ENCODE results near the gene PDE6A. TPM values are rescaled to one million over a fixed set of nuclear protein-coding genes. Genes with fewer than 3 reads are reported as not detected.

Gene PDE6A
- total and polyA plus RNA-seq, 2 donors (not counting 3 experiments of a cell fraction or from before 2014, with no cell fraction given) = not detected

DNA sequence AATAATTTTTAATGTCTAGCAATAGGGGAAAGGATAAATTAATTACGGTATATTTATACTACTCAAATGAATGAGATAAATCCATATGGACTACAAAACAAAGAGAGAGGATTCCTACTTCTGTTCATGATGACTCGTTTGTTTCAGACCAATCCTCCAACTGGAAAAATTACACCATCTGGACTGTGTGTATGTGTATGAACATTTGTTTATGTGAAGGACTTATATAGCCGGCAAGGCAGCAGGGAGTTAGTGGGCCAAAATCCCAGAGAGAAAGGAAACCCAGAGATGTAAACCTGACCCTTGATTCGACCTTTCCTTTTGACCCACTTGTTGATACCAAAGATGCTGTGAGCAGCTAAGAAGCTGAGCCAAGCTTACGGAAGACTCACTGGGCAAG lies 20.1 kb downstream of the PDE6A start:
- dilution Hi-C loops (cut with MboI; ENCODE audit: extremely low pct_ligation_motif_present, low sequenced_read_pairs) = no loop called here
- Histone ChIP-seq H3K4me3 (replicated peaks in 1 of 3; ENCODE audit: insufficient read depth in 1 of 3, low read depth in 1 of 3, low read length in 3 of 3) (no peak overlapping the region), H4K20me1 (replicated peaks; ENCODE audit: control insufficient read depth, extremely low read depth, insufficient read depth, low read length) (no peaks in the 10 kb centered on the region), H3K79me2 (ENCODE audit: control insufficient read depth, insufficient read depth, low read length) (no peaks in the 10 kb centered on the region), H3K9ac (replicated peaks; ENCODE audit: extremely low read depth, insufficient read depth, low read length) (no peak overlapping the region), H2AFZ (ENCODE audit: low read depth, low read length) (no peak overlapping the region), H3K9me1 (replicated peaks; ENCODE audit: control insufficient read depth, extremely low read depth, insufficient read depth, low read length) (no peaks in the 10 kb centered on the region), H3K27me3 (ENCODE audit: control insufficient read depth in 2 of 2, insufficient read depth in 2 of 2, low read length in 2 of 2) (no peaks in the 10 kb centered on the region), H3K4me1 (ENCODE audit: control insufficient read depth, extremely low read depth, insufficient read depth, low read length) (peaks cover 7% of the 10 kb centered on the region), H3K27ac (ENCODE audit: insufficient read depth, low read depth, low read length) (no peak overlapping the region), H3K36me3 (ENCODE audit: control insufficient read depth in 2 of 2, extremely low read depth in 1 of 2, insufficient read depth in 2 of 2, low read length in 2 of 2) (no peaks in the 10 kb centered on the region), H3K9me3 (replicated peaks; ENCODE audit: control insufficient read depth, insufficient read depth, low read length) (no peaks in the 10 kb centered on the region), H3K4me2 (ENCODE audit: insufficient read depth, low read length) (no peak overlapping the region)
- FAIRE-seq = no peak
- intact Hi-C loops (cut with micrococcal nuclease) = no loop called here
- DNase-seq (ENCODE audit: low read depth, low spot score) = no peak
- TF ChIP-seq CTCF (IDR thresholded peaks at IDR 0.05; ENCODE audit: extremely low read depth in 1 of 2, insufficient read depth in 1 of 2, low read depth in 1 of 2, low read length in 2 of 2) (no peak), FOS (IDR thresholded peaks at IDR 0.05; ENCODE audit: borderline replicate concordance, insufficient read depth, low read length) (peak; percentile 3), GATA2 (IDR thresholded peaks at IDR 0.05; ENCODE audit: insufficient read depth, insufficient read length, low read depth, low read length) (no peak), MYC (IDR thresholded peaks at IDR 0.05; ENCODE audit: low read depth, low read length) (no peak)
- POLR2A ChIA-PET = no interaction called here
- BruUV-seq (replicated peaks) = no TSS peak
- CTCF ChIA-PET = interaction anchor here (0.8 to 1.9 kb wide), 5 partner anchors 10 to 72 kb away, joined by 3 to 5 read pairs (median 3); no protein-coding TSS in a partner anchor

DNA sequence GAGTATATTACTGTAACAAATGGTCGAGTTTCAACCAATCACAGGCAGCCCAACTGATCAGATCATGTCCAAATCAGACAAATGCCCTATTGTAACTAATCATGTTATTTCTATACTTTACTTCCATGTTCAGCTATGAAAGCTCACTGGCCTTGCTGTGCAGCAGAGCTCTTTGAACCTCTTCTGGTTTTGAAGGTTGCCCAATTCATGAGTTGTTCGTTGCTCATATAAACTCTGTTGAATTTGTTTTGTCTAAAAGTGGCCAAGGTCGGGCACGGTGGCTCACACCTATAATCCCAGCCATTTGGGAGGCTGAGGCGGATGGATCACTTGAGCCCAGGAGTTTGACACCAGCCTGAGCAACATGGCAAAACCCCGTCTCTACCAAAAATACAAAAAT lies 21.6 kb downstream of the PDE6A start:
- FAIRE-seq (no peak), DNase-seq (ENCODE audit: low read depth, low spot score) (no peak)
- no peak overlapping the region for H3K9ac ChIP-seq (replicated peaks; ENCODE audit: extremely low read depth, insufficient read depth, low read length)
- no peak overlapping the region for H3K4me2 ChIP-seq (ENCODE audit: insufficient read depth, low read length)
- no peaks in the 10 kb centered on the region for H3K36me3 ChIP-seq (ENCODE audit: control insufficient read depth in 2 of 2, extremely low read depth in 1 of 2, insufficient read depth in 2 of 2, low read length in 2 of 2)
- no peak overlapping the region for H3K27ac ChIP-seq (ENCODE audit: insufficient read depth, low read depth, low read length)
- H3K9me1 ChIP-seq (replicated peaks; ENCODE audit: control insufficient read depth, extremely low read depth, insufficient read depth, low read length) = no peaks in the 10 kb centered on the region
- H2AFZ ChIP-seq (ENCODE audit: low read depth, low read length) = no peak overlapping the region
- H3K4me3 ChIP-seq (replicated peaks in 1 of 3; ENCODE audit: insufficient read depth in 1 of 3, low read depth in 1 of 3, low read length in 3 of 3) = no peak overlapping the region
- ChIA-PET CTCF (interaction anchor here (0.8 to 1.7 kb wide), 6 partner anchors 9 to 71 kb away, joined by 3 to 4 read pairs (median 3); partner anchors contain the start of gene SLC26A2), POLR2A (no interaction called here)
- no peaks in the 10 kb centered on the region for H4K20me1 ChIP-seq (replicated peaks; ENCODE audit: control insufficient read depth, extremely low read depth, insufficient read depth, low read length)
- intact Hi-C loops (cut with micrococcal nuclease) = no loop called here
- H3K79me2 ChIP-seq (ENCODE audit: control insufficient read depth, insufficient read depth, low read length) = no peaks in the 10 kb centered on the region
- TF ChIP-seq GATA2 (IDR thresholded peaks at IDR 0.05; ENCODE audit: insufficient read depth, insufficient read length, low read depth, low read length) (no peak), MAX (IDR thresholded peaks at IDR 0.05; ENCODE audit: insufficient read depth, insufficient read length) (no peak), JUN (IDR thresholded peaks at IDR 0.05; ENCODE audit: borderline replicate concordance, insufficient read depth, insufficient read length, low read depth) (no peak), POLR2A (IDR thresholded peaks at IDR 0.05; ENCODE audit: low read depth, low read length) (no peak), EZH2 (IDR thresholded peaks at IDR 0.05; ENCODE audit: borderline replicate concordance, low read depth, low read length, severe bottlenecking) (no peak), CTCF (IDR thresholded peaks at IDR 0.05; ENCODE audit: extremely low read depth in 1 of 2, insufficient read depth in 1 of 2, low read depth in 1 of 2, low read length in 2 of 2) (no peak), POLR2AphosphoS5 (IDR thresholded peaks at IDR 0.05; ENCODE audit: insufficient read depth, low read depth, low read length) (no peak), MYC (IDR thresholded peaks at IDR 0.05; ENCODE audit: low read depth, low read length) (no peak), FOS (IDR thresholded peaks at IDR 0.05; ENCODE audit: borderline replicate concordance, insufficient read depth, low read length) (no peak)
- no TSS peak for BruUV-seq (replicated peaks)
- no peaks in the 10 kb centered on the region for H3K27me3 ChIP-seq (ENCODE audit: control insufficient read depth in 2 of 2, insufficient read depth in 2 of 2, low read length in 2 of 2)
- dilution Hi-C loops (cut with MboI; ENCODE audit: extremely low pct_ligation_motif_present, low sequenced_read_pairs) = no loop called here
- peaks cover 7% of the 10 kb centered on the region for H3K4me1 ChIP-seq (ENCODE audit: control insufficient read depth, extremely low read depth, insufficient read depth, low read length)
- H3K9me3 ChIP-seq (replicated peaks; ENCODE audit: control insufficient read depth, insufficient read depth, low read length) = no peaks in the 10 kb centered on the region
